Suppressor macrophage (primary cell): ENCODE data around the gene EXOSC5.
"Not testable (repeated sequence)": the region's sequence is repeated elsewhere in the genome, so short reads cannot be mapped to it uniquely, and the experiment has no call there.

Source experiments
- DNase-seq, 4 experiments: peaks; one replicate each; pipeline ENCODE4 v3.0.0-alpha.2; 2020 to 2022

Gene EXOSC5

DNA sequence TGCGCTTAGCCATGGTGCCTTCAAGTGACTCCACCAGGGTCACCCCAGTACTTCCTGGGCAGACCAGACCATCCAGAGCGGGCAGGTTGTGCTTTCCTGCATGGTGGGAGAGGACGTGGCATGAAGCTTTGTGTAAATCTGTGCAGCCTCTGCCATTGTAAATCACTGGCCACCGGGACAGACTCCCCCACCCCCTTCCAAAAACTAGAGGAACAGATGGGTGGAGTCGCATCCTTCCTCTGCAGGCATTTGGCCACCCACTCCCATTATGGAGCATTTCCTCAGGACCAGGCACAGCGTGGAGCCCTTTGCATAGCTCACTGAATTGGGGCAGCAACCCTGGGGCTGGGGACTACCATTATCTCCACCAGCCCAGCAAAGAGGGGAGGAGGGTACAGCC, 8.6 kb upstream of the EXOSC5 start:
- no peak for DNase-seq

DNA sequence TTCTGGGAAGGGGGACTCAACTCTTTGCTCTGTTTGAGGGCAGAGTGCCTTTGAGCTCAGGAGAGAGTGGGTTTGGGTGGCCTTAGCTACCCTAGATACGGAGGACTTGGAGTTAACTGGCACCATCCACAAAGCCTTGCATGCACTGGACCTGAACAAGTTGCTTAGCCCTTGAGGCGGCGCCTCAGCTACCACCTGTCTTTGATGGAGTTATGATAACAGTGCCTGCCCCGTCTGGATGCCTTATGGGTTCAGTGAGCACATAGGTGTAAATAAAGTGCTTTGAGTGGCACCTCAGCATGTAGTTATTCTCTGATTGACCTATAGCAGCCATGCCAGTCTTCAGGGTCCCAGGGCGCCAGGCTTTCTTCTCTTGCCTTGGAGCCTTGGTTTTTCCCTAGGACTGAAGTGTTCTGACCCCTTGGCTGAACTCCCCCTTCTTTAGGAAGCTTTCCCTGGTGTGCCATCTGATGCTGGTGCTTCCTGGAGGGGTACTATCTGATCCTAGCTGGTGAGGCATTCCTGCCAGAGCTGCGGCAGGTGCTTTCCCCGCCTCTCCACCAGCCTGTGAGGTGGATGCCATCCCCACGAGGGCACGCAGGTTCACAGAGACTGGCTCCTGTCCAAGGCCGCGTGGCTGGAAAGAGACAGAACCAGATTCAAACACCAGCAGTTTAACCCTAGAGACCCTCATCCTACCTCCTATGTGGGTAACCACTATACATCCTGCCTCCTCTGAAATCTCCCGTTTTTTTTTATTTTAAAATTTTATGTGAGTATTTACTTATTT, 6.2 kb upstream of the EXOSC5 start:
- DNase-seq = no peak

- DNase-seq = no peak
Observed at GRCh38 chr19:41402010-41402409, 4.9 kb upstream of the EXOSC5 start.

- DNase-seq = no peak
Observed at GRCh38 chr19:41401483-41401882, 4.3 kb upstream of the EXOSC5 start.

- DNase-seq = no peak
Observed at GRCh38 chr19:41399525-41399924, 2.4 kb upstream of the EXOSC5 start.

GRCh38 chr19:41399091-41399490, 1.9 kb upstream of the EXOSC5 start:
- no peak for DNase-seq

DNA sequence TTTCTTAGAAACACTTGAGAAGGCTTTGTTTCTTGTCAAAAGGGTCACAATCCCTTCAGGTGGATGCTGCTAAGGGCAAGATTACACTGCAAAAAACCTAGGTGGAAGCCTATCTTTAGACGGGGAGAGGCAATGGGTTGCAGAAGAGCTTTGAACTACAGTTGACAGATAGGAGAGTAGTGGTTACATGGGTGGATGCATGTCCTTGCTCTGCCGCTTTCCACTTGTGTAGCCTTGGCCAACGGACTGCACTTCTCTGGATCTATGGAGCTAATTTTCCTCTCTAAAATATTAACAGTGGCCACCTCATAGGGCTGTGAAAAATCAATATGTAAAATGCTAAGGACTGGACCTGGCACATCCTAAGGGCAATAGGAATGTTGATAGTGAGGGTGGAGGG, 1.4 kb upstream of the EXOSC5 start:
- DNase-seq = no peak

DNA sequence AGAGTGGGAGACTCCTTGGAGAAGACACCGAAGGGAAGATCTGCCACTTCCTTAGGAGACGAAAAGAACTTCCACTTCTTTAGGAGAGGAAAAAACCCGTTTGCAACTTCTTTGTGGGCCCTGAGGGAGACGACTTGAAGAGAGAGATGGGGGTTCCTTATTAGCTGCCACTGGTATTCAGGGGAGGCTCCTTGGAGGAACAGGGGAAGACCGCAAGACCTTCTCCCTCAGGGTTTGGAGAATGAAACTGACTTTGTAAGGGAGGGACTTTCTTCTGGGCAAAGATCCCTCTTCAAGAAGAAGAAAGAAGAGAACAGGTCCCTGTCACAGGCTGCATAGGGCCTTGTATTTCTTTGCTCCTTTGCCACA, 875 bp upstream of the EXOSC5 start:
- peak; percentile 32 to 46 (median 36) for DNase-seq

DNA sequence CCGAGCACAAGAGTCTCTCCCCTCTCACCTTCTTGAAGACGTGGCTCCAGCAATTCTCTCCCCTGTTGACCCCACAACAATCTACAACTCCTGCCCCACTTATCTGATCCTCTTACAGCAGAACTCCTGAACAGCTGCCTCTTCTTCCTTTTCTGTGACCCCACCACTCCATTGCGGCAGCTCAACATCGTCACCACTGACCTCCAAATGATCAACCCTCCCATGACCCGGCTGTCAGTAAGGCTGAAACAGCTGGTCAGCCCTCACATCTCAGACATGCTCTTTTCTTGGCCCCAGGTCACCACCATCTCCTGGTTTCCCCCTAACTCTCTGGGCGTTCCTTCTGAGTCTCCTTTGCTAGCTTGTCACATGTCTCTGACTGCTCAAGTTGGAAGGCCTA, 1.8 kb downstream of the EXOSC5 start:
- peak in 2 of 4 experiments; percentile 33 for DNase-seq

DNA sequence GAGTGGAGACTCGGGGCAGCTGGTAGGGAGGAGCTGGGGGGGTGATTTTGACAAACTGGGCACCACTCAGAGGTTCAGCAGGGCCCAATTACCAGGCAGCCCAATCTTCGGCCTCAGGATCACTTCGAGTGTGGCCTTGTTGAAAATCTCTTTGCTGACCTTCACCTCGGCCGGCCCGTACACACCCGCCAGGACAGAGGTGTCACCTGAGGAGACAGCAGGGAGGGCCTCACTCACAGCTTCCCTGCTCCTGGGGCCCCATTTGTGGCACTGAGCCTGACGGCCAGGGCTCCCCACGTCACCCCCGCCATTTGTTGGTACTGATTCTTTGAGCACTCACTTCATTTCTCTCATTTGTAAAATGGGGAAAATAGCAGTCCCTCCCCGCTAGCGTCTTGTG, 4.4 kb downstream of the EXOSC5 start:
- no peak for DNase-seq

- DNase-seq = no peak
Observed at GRCh38 chr19:41391618-41392017, 5.5 kb downstream of the EXOSC5 start.

- DNase-seq = peak in 1 of 4 experiments; percentile 24
Observed at GRCh38 chr19:41386442-41386841, 10.7 kb downstream of the EXOSC5 start.

- no peak for DNase-seq
Observed at GRCh38 chr19:41384351-41384750, 12.8 kb downstream of the EXOSC5 start.

DNA sequence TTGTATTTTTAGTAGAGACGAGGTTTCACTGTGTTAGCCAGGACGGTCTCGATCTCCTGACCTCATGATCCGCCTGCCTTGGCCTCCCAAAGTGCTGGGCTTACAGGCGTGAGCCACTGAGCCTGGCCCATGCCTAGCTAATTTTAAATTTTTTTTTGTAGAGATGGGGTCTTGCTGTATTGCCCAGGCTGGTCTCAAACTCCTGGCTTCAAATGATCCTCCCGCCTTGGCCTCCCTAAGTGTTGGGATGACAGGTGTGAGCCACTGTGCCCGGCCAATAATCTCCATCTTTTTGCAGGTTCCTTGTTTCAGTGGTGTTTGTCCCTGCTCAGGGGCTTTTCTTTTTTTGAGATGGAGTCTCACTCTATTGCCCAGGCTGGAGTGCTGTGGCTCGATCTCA, 15.6 kb downstream of the EXOSC5 start:
- not testable (repeated sequence) for DNase-seq

GRCh38 chr19:41377977-41378709, 19.0 kb downstream of the EXOSC5 start:
- peak; percentile 28 to 64 (median 51) for DNase-seq

- DNase-seq = peak; percentile 58 to 81 (median 76)
Observed at GRCh38 chr19:41376998-41377365, 20.2 kb downstream of the EXOSC5 start.

DNA sequence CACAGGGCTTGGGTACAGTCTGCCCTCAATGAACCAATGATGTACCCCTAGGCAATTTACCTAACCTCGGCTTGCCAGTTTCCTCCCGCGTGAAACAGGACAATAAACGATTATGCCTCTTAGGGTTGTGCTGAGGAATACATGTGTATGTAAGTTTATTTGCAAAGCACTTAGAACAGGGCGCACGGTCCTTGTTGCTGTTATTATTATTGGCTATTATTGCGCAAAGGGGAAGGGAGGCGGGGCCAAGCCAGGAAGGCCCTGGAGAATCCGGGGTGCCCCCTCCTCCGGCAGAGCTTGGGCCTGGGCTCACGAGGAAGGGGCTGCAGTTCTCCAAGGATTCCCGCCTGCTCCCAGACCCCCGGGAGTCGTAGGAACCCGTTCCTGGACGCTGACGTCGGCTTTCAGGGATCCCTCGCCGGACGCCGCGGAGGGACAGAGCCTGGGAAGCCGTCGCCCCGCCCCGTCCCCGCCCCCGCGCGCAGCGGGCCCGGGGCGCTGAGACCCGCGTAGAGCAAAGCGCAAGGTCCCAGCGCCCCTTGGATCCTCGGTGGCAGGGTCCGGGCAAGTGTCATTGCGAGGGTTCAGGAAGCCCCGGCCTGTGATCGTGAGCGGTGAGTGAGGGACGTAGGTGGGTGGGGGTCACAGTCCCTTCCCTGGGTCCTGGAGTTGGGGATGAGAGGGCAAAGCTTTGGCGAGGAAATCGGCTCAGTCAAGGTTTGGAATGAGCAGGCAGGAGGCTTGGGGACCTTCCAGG, 20.7 kb downstream of the EXOSC5 start, which contains the start of gene TMEM91:
TSS of gene TMEM91 (plus strand) at position 293 of the 757 bp plus-strand sequence. CDS start 1,777 bp downstream, outside the sequence.
- peak; percentile 50 to 74 (median 61) for DNase-seq

GRCh38 chr19:41373993-41374392, 23.2 kb downstream of the EXOSC5 start:
- DNase-seq = no peak

DNA sequence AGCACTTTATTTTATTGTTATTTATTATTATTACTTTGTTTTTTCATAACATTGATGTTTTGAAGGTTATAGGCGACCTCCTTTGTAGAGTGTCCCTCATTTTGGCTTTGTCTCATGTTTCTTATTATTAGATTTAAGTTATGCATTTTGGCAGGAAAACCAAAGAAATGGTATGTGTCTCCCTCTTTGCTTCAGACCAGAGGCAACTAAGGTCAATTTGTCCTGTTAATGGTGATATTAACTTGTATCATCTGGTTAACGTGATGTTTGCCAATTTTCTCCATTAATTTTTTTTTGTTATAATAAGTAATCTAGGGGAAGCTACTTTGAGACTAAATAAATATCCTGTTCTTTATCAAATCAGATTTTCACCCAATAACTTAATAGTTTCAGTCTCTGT, 24.7 kb downstream of the EXOSC5 start:
- DNase-seq = no peak

- no peak for DNase-seq
Observed at GRCh38 chr19:41371541-41371940, 25.6 kb downstream of the EXOSC5 start.

DNA sequence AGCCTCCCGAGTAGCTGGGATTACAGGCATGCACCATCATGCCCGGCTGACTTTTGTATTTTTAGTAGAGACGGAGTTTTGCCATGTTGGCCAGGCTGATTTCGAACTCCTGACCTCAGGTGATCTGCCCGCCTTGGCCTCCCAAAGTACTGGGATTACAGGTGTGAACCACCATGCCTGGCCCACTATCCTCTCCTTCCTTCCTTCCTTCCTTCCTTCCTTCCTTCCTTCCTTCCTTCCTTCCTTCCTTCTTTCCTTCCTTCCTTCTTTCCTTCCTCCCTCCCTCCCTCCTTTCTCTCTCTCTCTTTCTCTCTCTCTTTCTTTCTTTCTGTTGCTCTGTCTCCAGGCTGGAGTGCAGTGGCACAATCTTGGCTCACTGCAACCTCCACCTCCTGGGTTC, 26.0 kb downstream of the EXOSC5 start:
- not testable (repeated sequence) for DNase-seq

DNA sequence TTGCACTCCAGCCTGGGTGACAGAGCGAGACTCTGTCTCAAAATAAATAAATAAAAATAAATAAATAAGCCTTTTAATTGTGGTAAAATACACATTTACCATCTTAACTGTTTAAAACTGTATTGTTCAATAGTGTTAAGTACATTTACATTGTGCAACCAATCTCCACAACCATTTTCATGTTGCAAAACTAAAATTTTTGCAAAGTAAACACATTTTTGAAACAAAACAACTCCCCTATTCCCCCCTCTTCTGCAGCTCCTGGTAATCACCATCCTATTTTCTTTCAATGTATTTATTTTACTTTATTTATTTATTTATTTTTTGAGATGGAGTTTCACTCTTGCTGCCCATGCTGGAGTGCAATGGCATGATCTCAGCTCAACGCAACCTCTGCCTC, 27.4 kb downstream of the EXOSC5 start:
- no peak for DNase-seq

DNA sequence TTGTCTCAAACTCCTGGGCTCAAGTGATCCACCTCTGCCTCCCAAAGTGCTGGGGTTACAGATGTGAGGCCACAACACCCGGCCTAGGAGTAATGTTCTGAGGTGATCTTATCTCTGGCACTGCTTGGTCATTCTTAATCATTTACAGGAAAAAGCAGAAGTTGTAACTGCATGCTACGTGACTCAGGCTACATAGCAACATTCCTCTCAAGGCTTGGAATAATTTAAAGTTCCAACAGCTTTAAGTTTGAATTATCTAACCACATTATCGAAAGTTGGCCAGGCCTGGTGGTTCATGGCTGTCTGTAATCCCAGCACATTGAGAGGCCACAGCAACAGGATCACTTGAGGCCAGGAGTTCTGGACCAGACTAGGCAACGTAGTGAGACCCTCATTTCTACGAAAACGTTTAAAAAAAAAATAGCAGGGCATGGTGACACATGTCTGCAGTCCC, 29.3 kb downstream of the EXOSC5 start:
- DNase-seq = peak; percentile 50 to 84 (median 69)
